ENCODE results near the gene LRRC28.

- TF ChIP-seq TAF1 (IDR thresholded peaks at IDR 0.05; ENCODE audit: borderline replicate concordance, low read depth, low read length) (no peak), POLR2AphosphoS5 (IDR thresholded peaks at IDR 0.05; ENCODE audit: low read depth, low read length) (no peak), POLR2A (IDR thresholded peaks at IDR 0.05; ENCODE audit: low read depth, low read length) (no peak)
These were observed 77.1 kb downstream of the LRRC28 start for GRCh38 chr15:99328106-99329072.
